ENCODE data around the gene MRGPRX4.
"Not testable (repeated sequence)": the region's sequence is repeated elsewhere in the genome, so short reads cannot be mapped to it uniquely, and the experiment has no call there.

MRGPRX4 gene

GRCh38 chr11:18172666-18173065, at the start of gene MRGPRX4:
Gene MRGPRX4 (plus strand): TSS chr11:18172837. CDS start chr11:18173257, 420 bp downstream.
- no peak for DNase-seq (ENCODE audit: low read depth in 2 of 2)

- DNase-seq (ENCODE audit: low read depth in 2 of 2) = not testable (repeated sequence)
Measured at GRCh38 chr11:18131115-18131514, 41.5 kb upstream of the MRGPRX4 start.

- DNase-seq (ENCODE audit: low read depth in 2 of 2) = no peak
Measured at GRCh38 chr11:18132341-18132740, 40.3 kb upstream of the MRGPRX4 start, which contains the start of gene MRGPRX3. Gene MRGPRX3 (plus strand): TSS chr11:18132571. CDS start chr11:18137203, 4,632 bp downstream.

- no peak for DNase-seq (ENCODE audit: low read depth in 2 of 2)
Measured at GRCh38 chr11:18135308-18135707, 37.3 kb upstream of the MRGPRX4 start.

GRCh38 chr11:18137186-18137800, 35.3 kb upstream of the MRGPRX4 start:
- DNase-seq (ENCODE audit: low read depth in 2 of 2) = no peak

GRCh38 chr11:18140145-18140544, 32.5 kb upstream of the MRGPRX4 start:
- DNase-seq (ENCODE audit: low read depth in 2 of 2) = no peak

GRCh38 chr11:18144243-18144642, 28.4 kb upstream of the MRGPRX4 start:
- no peak for DNase-seq (ENCODE audit: low read depth in 2 of 2)

- no peak for DNase-seq (ENCODE audit: low read depth in 2 of 2)
Measured at GRCh38 chr11:18145025-18145424, 27.6 kb upstream of the MRGPRX4 start.

GRCh38 chr11:18145837-18146236, 26.8 kb upstream of the MRGPRX4 start:
- DNase-seq (ENCODE audit: low read depth in 2 of 2) = no peak

- no peak for DNase-seq (ENCODE audit: low read depth in 2 of 2)
Measured at GRCh38 chr11:18151581-18151980, 21.1 kb upstream of the MRGPRX4 start.

- no peak for DNase-seq (ENCODE audit: low read depth in 2 of 2)
Measured at GRCh38 chr11:18168372-18168771, 4.3 kb upstream of the MRGPRX4 start.

- no peak for DNase-seq (ENCODE audit: low read depth in 2 of 2)
Measured at GRCh38 chr11:18171377-18172000, 1.1 kb upstream of the MRGPRX4 start.

- DNase-seq (ENCODE audit: low read depth in 2 of 2) = no peak
Measured at GRCh38 chr11:18173225-18173866, 709 bp downstream of the MRGPRX4 start.

- DNase-seq (ENCODE audit: low read depth in 2 of 2) = no peak
Measured at GRCh38 chr11:18188796-18189195, 16.2 kb downstream of the MRGPRX4 start.

- not testable (repeated sequence) for DNase-seq (ENCODE audit: low read depth in 2 of 2)
Measured at GRCh38 chr11:18189476-18190245, 17.0 kb downstream of the MRGPRX4 start.

GRCh38 chr11:18191376-18191775, 18.7 kb downstream of the MRGPRX4 start:
- no peak for DNase-seq (ENCODE audit: low read depth in 2 of 2)

- DNase-seq (ENCODE audit: low read depth in 2 of 2) = no peak
Measured at GRCh38 chr11:18193010-18193409, 20.4 kb downstream of the MRGPRX4 start.

- no peak for DNase-seq (ENCODE audit: low read depth in 2 of 2)
Measured at GRCh38 chr11:18196532-18196931, 23.9 kb downstream of the MRGPRX4 start.

- DNase-seq (ENCODE audit: low read depth in 2 of 2) = not testable (repeated sequence)
Measured at GRCh38 chr11:18197738-18198137, 25.1 kb downstream of the MRGPRX4 start.

GRCh38 chr11:18203723-18204122, 31.1 kb downstream of the MRGPRX4 start:
- no peak for DNase-seq (ENCODE audit: low read depth in 2 of 2)

GRCh38 chr11:18204220-18204619, 31.6 kb downstream of the MRGPRX4 start:
- no peak for DNase-seq (ENCODE audit: low read depth in 2 of 2)

- DNase-seq (ENCODE audit: low read depth in 2 of 2) = no peak
Measured at GRCh38 chr11:18204771-18205170, 32.1 kb downstream of the MRGPRX4 start.
